SW480 (cell line): ENCODE data around the gene DLD.
A peak's percentile ranks its signal among the peaks of the same experiment; 100 is the strongest.
"Not testable (repeated sequence)": the region's sequence is repeated elsewhere in the genome, so short reads cannot be mapped to it uniquely, and the experiment has no call there.

Experiments
- DNase-seq: peaks from one replicate; pipeline ENCODE4 v3.0.0-alpha.2; 2016; ENCODE audit warnings: low spot score

Gene DLD

GRCh38 chr7:107874605-107875446 is 16.2 kb upstream of the DLD start:
- DNase-seq, result peak; percentile 70

DNA sequence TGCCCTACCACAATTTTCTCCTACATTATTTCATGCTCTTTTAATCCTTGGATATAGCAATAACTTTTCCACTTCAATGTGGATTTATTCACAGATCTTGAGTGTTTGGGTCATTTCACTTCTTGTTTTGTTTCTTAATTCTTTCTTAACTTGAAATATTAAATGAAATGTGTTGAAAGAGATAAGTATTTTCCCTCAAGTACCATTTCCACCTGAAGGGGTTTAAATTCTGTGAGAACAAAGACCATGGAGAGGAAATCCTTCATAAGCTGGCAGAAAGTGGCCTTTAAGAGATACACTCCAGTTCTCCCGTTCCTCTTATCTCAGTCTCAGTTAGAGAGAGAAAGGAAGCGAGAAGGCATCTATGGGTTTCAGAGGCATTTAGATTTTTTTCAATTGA is 14.1 kb upstream of the DLD start:
- no peak for DNase-seq

DNA sequence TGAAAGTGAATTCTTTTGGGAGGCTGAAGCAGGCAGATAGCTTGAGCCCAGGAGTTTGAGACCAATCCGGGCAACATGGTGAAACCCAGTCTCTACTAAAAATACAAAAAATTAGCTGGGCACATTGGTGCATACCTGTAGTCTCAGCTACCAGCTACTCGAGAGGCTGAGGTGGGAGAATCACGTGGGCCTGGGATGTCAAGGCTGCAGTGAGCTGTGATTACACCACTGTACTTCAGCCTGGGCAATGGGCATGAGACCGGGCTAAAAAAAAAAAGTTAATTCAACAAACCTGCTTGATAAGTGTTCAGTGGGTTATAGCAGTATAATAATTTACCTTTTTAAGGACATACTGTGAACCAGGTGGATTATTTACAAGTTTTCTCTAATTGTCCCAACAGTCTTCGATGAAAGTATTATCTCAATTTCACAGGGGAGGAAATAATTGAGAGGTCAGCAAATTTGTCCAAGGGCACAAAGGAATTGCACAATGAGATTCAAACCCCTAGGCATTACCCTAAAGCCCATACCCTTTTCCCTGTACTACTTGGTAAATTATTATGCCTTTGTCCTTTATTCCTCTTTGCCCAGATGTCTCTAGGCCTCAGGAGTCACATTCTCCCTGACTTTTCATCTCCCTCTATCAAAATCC is 13.1 kb upstream of the DLD start:
- no peak for DNase-seq

- no peak for DNase-seq
These were observed 12.3 kb upstream of the DLD start for GRCh38 chr7:107878636-107879035.

GRCh38 chr7:107879400-107880035 is 11.5 kb upstream of the DLD start:
- peak; percentile 81 for DNase-seq

- no peak for DNase-seq
These were observed 8.2 kb upstream of the DLD start for GRCh38 chr7:107882766-107883165.

- DNase-seq, result no peak
These were observed 6.7 kb upstream of the DLD start for GRCh38 chr7:107884066-107884818.

GRCh38 chr7:107887827-107888226 is 3.2 kb upstream of the DLD start:
- not testable (repeated sequence) for DNase-seq

- no peak for DNase-seq
These were observed 991 bp upstream of the DLD start for GRCh38 chr7:107889992-107890391.

DNA sequence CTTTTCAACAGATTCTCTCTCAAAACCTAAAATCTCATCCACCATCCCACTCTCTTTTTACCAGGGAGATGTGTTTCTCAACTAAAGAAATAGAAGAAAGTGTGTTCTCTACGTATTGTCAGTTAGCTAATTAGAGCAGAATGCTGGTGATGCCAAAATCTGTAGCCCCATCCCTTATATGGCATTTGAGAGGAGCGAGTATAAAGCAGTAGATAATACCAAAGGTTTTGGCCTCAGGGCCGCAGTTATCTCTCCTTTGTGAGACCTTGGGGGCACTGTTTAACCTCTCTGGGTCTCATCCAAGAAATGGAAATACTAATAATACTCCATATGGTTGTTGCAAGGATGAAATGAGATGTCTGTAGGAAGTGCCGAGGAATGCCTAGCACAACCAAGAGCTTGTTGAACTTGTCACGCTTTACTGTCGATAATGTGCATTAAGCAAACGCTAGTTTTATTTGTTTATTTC is 456 bp upstream of the DLD start:
- no peak for DNase-seq

- no peak for DNase-seq
These were observed 818 bp downstream of the DLD start for GRCh38 chr7:107891636-107892366.

- DNase-seq, result not testable (repeated sequence)
These were observed 1.4 kb downstream of the DLD start for GRCh38 chr7:107892367-107892741.

GRCh38 chr7:107898997-107899594 is 8.1 kb downstream of the DLD start:
- no peak for DNase-seq

- no peak for DNase-seq
These were observed 9.6 kb downstream of the DLD start for GRCh38 chr7:107900496-107901015.

DNA sequence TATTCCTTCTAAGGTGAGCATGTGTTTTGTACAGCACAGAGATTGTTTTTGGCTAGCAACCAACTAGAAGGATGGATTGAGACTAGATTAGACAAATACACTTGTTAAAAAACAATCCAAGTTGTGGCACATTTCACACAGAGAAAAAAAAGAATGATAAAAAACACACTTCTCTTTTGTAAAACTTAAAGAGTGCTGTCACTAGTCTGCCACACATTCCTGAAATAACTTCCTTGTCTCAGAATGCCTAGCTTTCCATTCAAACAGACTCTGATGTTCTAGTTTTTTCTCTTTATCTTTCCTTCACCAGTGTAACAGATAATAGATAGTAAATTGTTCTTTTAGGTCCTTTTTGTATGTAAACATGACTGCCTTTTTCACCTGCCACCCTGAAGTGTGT is 11.4 kb downstream of the DLD start:
- no peak for DNase-seq

- no peak for DNase-seq
These were observed 16.8 kb downstream of the DLD start for GRCh38 chr7:107907790-107908189.

- no peak for DNase-seq
These were observed 18.5 kb downstream of the DLD start for GRCh38 chr7:107909445-107909844.

DNA sequence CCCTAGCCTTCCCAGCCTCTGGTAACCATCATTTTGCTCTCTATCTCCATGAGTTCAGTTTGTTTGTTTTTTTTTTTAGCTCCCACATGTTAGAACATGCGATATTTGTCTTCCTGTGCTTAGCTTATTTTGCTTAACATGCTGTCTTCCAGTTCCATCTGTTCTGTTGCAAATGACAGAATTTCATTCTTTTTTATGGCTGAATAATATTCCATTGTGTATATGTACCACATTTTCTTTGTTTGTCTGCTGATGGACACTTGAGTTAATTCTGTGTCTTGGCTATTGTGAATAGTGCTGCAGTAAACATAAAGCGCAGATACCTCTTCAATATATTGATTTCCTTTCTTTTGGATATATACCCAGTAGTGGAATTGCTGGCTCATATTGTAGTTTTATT is 21.0 kb downstream of the DLD start:
- DNase-seq, result no peak

GRCh38 chr7:107913851-107914250 is 22.9 kb downstream of the DLD start:
- no peak for DNase-seq

DNA sequence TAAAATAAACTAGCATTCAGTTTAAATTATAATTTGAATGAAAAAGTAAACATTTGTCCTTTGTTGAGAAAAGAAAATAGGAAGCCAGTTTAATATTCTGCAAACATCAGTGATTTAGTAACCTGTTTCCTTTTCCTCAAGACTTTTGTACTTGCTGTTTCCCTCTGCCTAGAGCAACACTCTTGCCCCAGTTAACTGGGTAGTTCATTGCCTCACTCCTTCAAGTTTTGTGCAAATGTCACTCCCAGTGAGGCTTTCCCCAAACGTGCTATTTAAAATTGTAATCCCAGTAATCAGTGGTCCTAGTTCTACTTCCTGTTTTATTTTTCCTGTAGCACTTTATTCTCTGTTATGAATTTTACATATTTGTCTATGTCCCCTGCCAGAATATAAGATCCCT is 23.8 kb downstream of the DLD start:
- DNase-seq, result no peak

DNA sequence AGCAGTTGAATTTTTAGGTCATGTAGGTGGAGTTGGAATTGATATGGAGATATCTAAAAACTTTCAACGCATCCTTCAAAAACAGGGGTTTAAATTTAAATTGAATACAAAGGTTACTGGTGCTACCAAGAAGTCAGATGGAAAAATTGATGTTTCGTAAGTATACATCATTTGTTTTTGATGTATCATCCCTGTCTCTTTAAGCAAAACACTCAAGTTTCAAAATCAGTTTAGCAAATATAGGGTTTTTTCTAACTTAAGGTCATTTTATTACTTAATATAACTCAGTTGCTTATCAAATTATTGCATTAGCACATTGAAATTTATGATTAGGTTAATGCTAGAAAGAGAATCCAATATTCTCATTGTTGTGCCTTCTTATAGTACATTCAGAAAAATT is 24.6 kb downstream of the DLD start:
- DNase-seq, result no peak
